DMS53 treated with DMSO at 0.1 percent for 48 hours (cell line): Measurements from ENCODE around the gene NWD2.

Source experiments
- DNase-seq: peaks from one replicate; lab custom pipeline; 2025; ENCODE audit not compliant: unreplicated experiment; lab: John Stamatoyannopoulos, UW

NWD2 gene

GRCh38 chr4:37437163-37437562 lies 192.6 kb downstream of the NWD2 start:
- no peak for DNase-seq

- DNase-seq: peak; percentile 27
These were observed 194.2 kb downstream of the NWD2 start for GRCh38 chr4:37438564-37439279.

- no peak for DNase-seq
These were observed 195.4 kb downstream of the NWD2 start for GRCh38 chr4:37439809-37440474.

- DNase-seq: peak; percentile 20
These were observed 196.0 kb downstream of the NWD2 start for GRCh38 chr4:37440501-37440900.

- peak; percentile 74 for DNase-seq
These were observed 196.9 kb downstream of the NWD2 start for GRCh38 chr4:37441231-37442061.

GRCh38 chr4:37442062-37442323 lies 197.4 kb downstream of the NWD2 start:
- no peak for DNase-seq

GRCh38 chr4:37443137-37443536 lies 198.6 kb downstream of the NWD2 start:
- no peak for DNase-seq

- DNase-seq: no peak
These were observed 200.5 kb downstream of the NWD2 start for GRCh38 chr4:37445023-37445422.

- DNase-seq: no peak
These were observed 201.5 kb downstream of the NWD2 start for GRCh38 chr4:37446016-37446415.

GRCh38 chr4:37447886-37448285 lies 203.3 kb downstream of the NWD2 start:
- no peak for DNase-seq

GRCh38 chr4:37450309-37450708 lies 205.8 kb downstream of the NWD2 start:
- DNase-seq: no peak

- DNase-seq: no peak
These were observed 206.4 kb downstream of the NWD2 start for GRCh38 chr4:37450911-37451310.

GRCh38 chr4:37451656-37452055 lies 207.1 kb downstream of the NWD2 start:
- DNase-seq: no peak

GRCh38 chr4:37452952-37453280 lies 208.4 kb downstream of the NWD2 start:
- peak; percentile 99 for DNase-seq

- DNase-seq: peak; percentile 74
These were observed 208.9 kb downstream of the NWD2 start for GRCh38 chr4:37453281-37453998.

GRCh38 chr4:37453999-37454800 lies 209.7 kb downstream of the NWD2 start:
- no peak for DNase-seq

- DNase-seq: peak; percentile 31
These were observed 211.0 kb downstream of the NWD2 start for GRCh38 chr4:37455301-37456131.

- no peak for DNase-seq
These were observed 217.3 kb downstream of the NWD2 start for GRCh38 chr4:37461801-37462200.

GRCh38 chr4:37463033-37463856 lies 218.7 kb downstream of the NWD2 start:
- DNase-seq: no peak
